H1 (cell line): ENCODE measurements around the gene ARHGEF3. TPM values are rescaled to one million over a fixed set of nuclear protein-coding genes. Genes with fewer than 3 reads are reported as not detected.

Experiments
- EGR1 ChIP-seq: IDR thresholded peaks from 2 replicates; pipeline ENCODE4 v1.6.1; 2011; ENCODE audit warnings: low read depth, low read length, borderline replicate concordance
- polyA plus RNA-seq, 7 experiments: library from polyadenylated mRNA; depleted of rRNA in 3 of 7; stranded (reverse) in 5 of 7; unstranded in 2 of 7; fragments of >200 nt in 5 of 7; fragments of 200-250 nt in 2 of 7; gene quantifications; 1 replicate in 5 of 7; 2 replicates in 1 of 7; 4 replicates in 1 of 7; pipeline versions ENCODE4 v1.2.1 to v1.2.3, GENCODE V29; 2011 to 2013; ENCODE audit warnings: missing spikeins in 2 of 7, mixed read lengths in 2 of 7
- total RNA-seq: library from RNA; stranded (reverse); fragmentation: NEBNext Ultra II Directional; extraction: Animal tissue kit (Norgen Biotek cat#: 25700); gene quantifications from 2 replicates; pipeline ENCODE4 v1.2.1, GENCODE V29; 2021

Gene ARHGEF3
- total and polyA plus RNA-seq, 2 of the 8 experiments (the other 6 are each of a cell fraction or from before 2014, with no cell fraction given) = 2.8 to 6.0 TPM

- TF ChIP-seq EGR1 = no peak
Observed at GRCh38 chr3:56830884-56831283, 29.1 kb upstream of the ARHGEF3 start (continued).
